Dendritic cell treated with granulocyte-macrophage colony-stimulating factor and Interleukin-4, amounts not matched to agents 40 ng/mL and 50 ng/mL, for 4 days (primary cell): ENCODE measurements around the gene MYH14.
"Not testable (repeated sequence)": the region's sequence is repeated elsewhere in the genome, so short reads cannot be mapped to it uniquely, and the experiment has no call there.

ENCODE experiments used
- H3K27ac Mint-ChIP-seq: one replicate; pipeline ENCODE4 v1.8.0; 2022; ENCODE audit warnings: mild to moderate bottlenecking, mixed read lengths
- H3K27me3 Mint-ChIP-seq: one replicate; pipeline ENCODE4 v1.8.0; 2022; ENCODE audit warnings: mild to moderate bottlenecking, mixed read lengths
- H3K36me3 Mint-ChIP-seq: one replicate; pipeline ENCODE4 v1.8.0; 2022; ENCODE audit warnings: low read depth, mixed read lengths
- H3K4me1 Mint-ChIP-seq: one replicate; pipeline ENCODE4 v1.8.0; 2022; ENCODE audit warnings: low read depth, mixed read lengths
- H3K4me3 Mint-ChIP-seq: one replicate; pipeline ENCODE4 v1.8.0; 2022; ENCODE audit warnings: mild to moderate bottlenecking, moderate library complexity, mixed read lengths
- H3K9me3 Mint-ChIP-seq: one replicate; pipeline ENCODE4 v1.8.0; 2022; ENCODE audit warnings: mixed read lengths
- intact Hi-C: fragments of 100-400 bp; cut with micrococcal nuclease; formaldehyde crosslinking; loops from one replicate; pipeline ENCODE4 v1.15.0; 2022

MYH14 gene

GRCh38 chr19:50324331-50324730 lies 120.9 kb downstream of the MYH14 start:
- Mint-ChIP-seq H3K4me1 (peaks cover 37% of the 10 kb centered on the region), H3K9me3 (no peaks in the 10 kb centered on the region), H3K27me3 (peaks cover 33% of the 10 kb centered on the region), H3K36me3 (peaks cover 62% of the 10 kb centered on the region), H3K27ac (no peak overlapping the region), H3K4me3 (no peak overlapping the region)
- intact Hi-C loops, result no loop called here

DNA sequence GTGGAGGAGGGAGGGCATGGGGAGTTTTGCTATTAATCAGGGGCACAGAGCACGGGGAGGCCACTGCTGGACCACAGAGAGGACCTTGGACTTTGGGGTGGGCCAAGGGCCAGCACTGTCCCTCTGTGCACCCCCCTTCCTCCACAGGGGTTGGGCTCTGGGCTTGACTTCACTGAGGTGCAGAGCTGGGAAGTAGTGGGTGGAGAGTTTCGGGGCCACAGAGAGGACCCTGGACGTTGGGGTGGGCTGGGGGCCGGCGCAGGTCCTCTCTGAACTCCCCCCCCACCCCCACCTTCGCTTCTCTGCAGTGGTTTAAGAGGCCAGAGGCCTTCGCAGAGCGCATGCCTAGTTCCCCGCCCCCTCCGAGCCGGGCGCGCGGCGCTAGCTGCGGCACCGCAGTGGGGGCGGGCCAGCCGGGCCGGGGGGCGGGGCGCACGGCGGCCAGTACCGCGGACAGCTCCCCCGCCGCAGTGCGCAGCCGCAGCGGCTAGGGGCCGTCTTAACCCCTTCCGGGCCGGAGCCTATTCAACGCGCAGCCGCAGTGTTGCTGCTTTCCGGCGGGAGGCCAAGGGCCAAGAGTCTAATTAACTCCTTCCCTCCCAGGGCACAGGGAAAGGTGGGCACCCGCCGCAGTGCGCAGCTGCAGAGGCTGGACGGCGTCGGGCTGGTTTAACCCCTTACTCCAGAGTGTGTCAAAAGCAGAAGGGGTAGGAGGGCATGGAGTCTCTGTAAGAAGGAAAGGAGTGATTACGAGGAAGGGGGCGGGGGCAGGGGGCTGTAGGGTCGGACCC lies 122.1 kb downstream of the MYH14 start:
- Mint-ChIP-seq H3K36me3 (peaks cover 50% of the 10 kb centered on the region), H3K27ac (no peak overlapping the region), H3K4me1 (peaks cover 49% of the 10 kb centered on the region), H3K27me3 (peaks cover 29% of the 10 kb centered on the region), H3K4me3 (peak overlapping the region; percentile 76), H3K9me3 (no peaks in the 10 kb centered on the region)
- intact Hi-C loops, result no loop called here

- Mint-ChIP-seq H3K9me3 (no peaks in the 10 kb centered on the region), H3K27me3 (peaks cover 29% of the 10 kb centered on the region), H3K36me3 (peaks cover 44% of the 10 kb centered on the region), H3K27ac (no peak overlapping the region), H3K4me1 (peaks cover 55% of the 10 kb centered on the region), H3K4me3 (peak overlapping the region; percentile 76)
- intact Hi-C loops, result no loop called here
Observed at GRCh38 chr19:50326101-50326664, 122.8 kb downstream of the MYH14 start.

GRCh38 chr19:50327013-50327412 lies 123.6 kb downstream of the MYH14 start:
- Mint-ChIP-seq H3K9me3 (no peaks in the 10 kb centered on the region), H3K4me1 (peaks cover 64% of the 10 kb centered on the region), H3K27ac (peak overlapping the region; percentile 48), H3K36me3 (peaks cover 37% of the 10 kb centered on the region), H3K27me3 (peaks cover 25% of the 10 kb centered on the region), H3K4me3 (peak overlapping the region; percentile 76)
- intact Hi-C loops, result no loop called here

DNA sequence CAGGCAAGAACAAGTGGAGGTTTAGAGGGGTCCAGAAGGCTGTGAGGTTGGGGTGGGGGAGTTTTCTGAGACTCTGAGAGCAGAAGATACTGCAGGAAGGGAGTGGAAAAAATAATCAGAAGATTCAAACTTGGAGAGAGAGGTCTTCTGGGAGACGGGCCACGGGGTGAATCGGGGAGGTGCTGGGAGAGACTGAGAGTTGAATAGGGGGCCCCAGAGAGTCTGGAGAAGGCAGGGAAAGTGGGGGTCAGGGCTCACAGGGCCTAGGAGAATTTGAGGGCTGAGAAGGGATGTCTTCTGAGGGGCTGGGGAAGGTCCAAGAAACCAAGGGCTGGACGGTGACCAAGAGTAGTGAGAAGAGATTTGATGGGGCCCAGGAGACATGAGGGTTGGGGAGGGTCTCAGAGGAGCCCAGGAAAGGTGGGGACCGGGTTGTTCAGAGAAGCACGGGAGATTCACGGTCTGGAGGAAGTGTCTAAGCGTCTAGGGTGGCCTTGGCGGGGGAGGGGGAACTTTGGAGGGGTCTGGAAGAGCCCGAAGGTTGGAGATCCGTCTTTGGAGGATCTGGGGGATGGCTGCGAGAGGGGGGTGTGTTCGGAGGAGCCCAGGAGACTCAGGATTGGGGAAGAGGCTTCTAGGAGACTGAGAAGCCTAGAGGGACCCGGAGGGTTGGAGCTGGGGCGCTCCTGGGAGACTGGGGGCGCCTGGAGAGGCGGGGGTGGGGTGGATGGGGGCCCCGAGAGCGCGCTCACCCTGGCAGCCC lies 124.2 kb downstream of the MYH14 start:
- Mint-ChIP-seq H3K4me3 (peak overlapping the region; percentile 76), H3K27ac (peak overlapping the region; percentile 48), H3K9me3 (no peaks in the 10 kb centered on the region), H3K36me3 (peaks cover 30% of the 10 kb centered on the region), H3K4me1 (peaks cover 70% of the 10 kb centered on the region), H3K27me3 (peaks cover 20% of the 10 kb centered on the region)
- intact Hi-C loops, result no loop called here

GRCh38 chr19:50328224-50328872 lies 124.9 kb downstream of the MYH14 start:
- H3K4me3 Mint-ChIP-seq, result peak overlapping the region; percentile 76
- peaks cover 23% of the 10 kb centered on the region for H3K36me3 Mint-ChIP-seq
- no peaks in the 10 kb centered on the region for H3K9me3 Mint-ChIP-seq
- H3K27ac Mint-ChIP-seq, result no peak overlapping the region
- peaks cover 76% of the 10 kb centered on the region for H3K4me1 Mint-ChIP-seq
- H3K27me3 Mint-ChIP-seq, result peaks cover 20% of the 10 kb centered on the region
- intact Hi-C loops, result no loop called here

DNA sequence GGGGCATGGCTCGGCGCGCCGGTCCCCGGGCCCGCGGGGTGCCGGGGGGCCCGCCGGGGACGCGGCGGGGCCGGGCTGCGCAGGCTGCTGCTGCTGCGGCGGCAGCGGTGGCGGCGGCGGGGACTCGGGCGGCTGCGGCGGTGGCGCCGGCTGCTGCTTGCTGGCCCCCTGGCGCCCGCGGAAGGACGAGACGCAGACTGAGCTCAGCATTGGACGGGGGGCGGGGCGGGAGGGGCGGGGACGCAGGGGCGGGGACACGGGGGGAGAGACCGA lies 125.4 kb downstream of the MYH14 start:
- Mint-ChIP-seq H3K36me3 (peaks cover 22% of the 10 kb centered on the region), H3K4me1 (peaks cover 81% of the 10 kb centered on the region), H3K27me3 (peaks cover 20% of the 10 kb centered on the region), H3K27ac (no peak overlapping the region), H3K9me3 (no peaks in the 10 kb centered on the region), H3K4me3 (no peak overlapping the region)
- intact Hi-C loops, result loop anchor here (1.0 kb wide), 1 partner anchor 147 kb away; the partner anchor contains the start of genes EMC10 and GARIN5A

DNA sequence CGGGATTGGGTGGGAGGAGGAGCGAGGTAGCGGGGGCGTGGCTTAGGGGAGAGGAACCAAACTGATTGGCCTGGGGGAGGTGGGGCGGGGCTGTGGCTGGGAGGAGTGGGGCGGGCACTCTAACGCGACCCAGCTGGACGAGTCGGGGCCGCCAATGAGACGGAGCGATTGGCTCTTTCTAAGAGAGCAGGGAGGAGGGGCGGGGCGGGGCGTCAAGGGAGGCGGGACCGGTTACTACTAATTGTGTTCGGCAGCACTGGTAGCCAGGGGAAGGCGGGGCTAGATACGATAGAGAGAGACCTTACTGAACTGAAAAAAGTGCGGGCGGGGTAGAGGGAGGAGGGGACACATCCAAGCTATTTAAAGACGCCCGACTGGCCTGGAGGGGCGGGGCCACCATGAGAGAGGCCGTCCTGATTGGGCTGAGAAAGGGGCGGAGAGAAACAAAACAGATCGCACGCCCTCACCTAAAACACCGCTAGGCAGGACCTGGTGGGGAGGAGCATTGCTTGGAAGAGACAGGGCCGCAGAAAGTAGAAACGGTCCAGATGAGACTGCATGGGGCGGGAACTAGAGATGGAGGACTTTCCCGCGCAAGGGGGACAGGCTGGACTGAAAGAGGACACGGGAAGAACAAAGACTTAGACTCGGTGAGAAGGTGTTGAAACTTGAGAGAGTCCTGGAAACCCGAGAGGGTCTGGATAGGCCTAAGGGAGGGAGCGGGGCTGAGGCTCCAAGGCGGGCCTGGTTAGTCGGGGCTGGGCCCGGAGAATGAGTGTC lies 125.9 kb downstream of the MYH14 start, which contains the start of gene KCNC3:
Gene KCNC3, minus strand, starts transcription at position 232 of the 780 bp plus-strand sequence. CDS start 295 bp downstream, outside the sequence.
- Mint-ChIP-seq H3K27me3 (peaks cover 20% of the 10 kb centered on the region), H3K36me3 (peaks cover 22% of the 10 kb centered on the region), H3K4me3 (peak within 1 kb of the TSS; percentile 81), H3K27ac (peak within 1 kb of the TSS; percentile 84), H3K4me1 (peaks cover 85% of the 10 kb centered on the region), H3K9me3 (no peaks in the 10 kb centered on the region)
- intact Hi-C loops, result loop anchor here (1.0 kb wide), 1 partner anchor 147 kb away; the partner anchor contains the start of genes EMC10 and GARIN5A

DNA sequence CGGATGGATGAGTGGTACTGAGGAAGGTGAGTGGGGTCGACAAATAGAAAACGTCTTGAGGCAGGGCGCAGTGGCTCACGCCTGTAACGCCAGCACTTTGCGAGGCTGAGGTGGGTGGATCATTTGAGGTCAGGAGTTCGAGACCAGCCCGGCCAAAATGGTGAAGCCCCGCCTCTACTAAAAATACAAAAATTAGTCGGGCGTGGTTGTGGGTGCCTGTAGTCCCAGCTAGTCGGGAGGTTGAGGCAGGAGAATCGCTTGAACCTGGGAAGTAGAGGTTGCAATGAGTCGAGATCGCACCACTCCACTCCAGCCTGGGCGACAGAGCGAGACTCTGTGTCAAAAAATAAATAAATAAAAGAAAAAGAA lies 126.5 kb downstream of the MYH14 start:
- Mint-ChIP-seq H3K27me3 (peaks cover 16% of the 10 kb centered on the region), H3K4me3 (peak overlapping the region; percentile 81), H3K27ac (peak overlapping the region; percentile 84), H3K4me1 (peaks cover 85% of the 10 kb centered on the region), H3K36me3 (peaks cover 22% of the 10 kb centered on the region)
- not testable (repeated sequence) for H3K9me3 Mint-ChIP-seq
- intact Hi-C loops, result loop anchor here (1.0 kb wide), 1 partner anchor 146 kb away; the partner anchor contains the start of genes EMC10 and GARIN5A

GRCh38 chr19:50330365-50331078 lies 127.1 kb downstream of the MYH14 start:
- H3K36me3 Mint-ChIP-seq, result peaks cover 27% of the 10 kb centered on the region
- intact Hi-C loops, result no loop called here
- H3K27ac Mint-ChIP-seq, result peak overlapping the region; percentile 84
- H3K27me3 Mint-ChIP-seq, result peaks cover 15% of the 10 kb centered on the region
- H3K4me1 Mint-ChIP-seq, result peaks cover 87% of the 10 kb centered on the region
- H3K9me3 Mint-ChIP-seq, result no peaks in the 10 kb centered on the region
- H3K4me3 Mint-ChIP-seq, result peak overlapping the region; percentile 81

DNA sequence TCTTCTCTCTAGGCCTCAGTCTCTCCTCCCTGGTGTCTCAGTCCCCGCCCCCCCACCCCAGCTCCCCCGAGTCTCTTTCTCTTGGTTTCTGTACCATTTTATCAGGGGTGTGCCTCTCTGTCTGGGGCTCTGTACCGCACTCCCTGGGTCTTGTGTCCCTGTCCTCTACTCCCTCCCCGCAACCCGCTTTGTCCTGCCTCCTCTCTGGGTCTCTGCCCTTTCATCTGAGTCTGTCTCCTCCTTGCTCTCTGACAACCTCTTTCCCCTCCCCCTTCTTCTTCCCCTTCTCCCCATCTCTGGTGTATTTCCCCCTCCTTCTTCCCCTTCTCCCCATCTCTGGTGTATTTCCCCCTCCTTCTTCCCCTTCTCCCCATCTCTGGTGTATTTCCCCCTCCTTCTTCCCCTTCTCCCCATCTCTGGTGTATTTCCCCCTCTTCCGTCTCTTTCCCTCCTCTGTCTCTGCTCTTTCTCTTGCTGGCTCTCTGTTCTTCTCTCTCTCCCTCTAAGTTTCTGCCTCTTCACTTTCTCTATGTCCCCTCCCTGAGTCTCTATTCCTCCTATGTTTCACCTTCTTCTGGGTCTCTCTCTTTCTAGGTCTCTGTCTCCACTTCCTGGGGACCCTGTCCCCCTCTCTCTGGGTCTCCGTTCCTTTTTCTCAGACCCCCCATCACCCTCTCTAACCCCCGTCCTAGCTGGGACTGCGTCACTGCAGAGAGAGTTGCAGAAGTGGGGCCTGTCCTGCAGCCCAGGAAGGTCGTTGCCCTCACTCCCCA lies 128.0 kb downstream of the MYH14 start:
- Mint-ChIP-seq H3K4me3 (peak overlapping the region; percentile 81), H3K27me3 (peaks cover 15% of the 10 kb centered on the region), H3K4me1 (peaks cover 86% of the 10 kb centered on the region), H3K27ac (peak overlapping the region; percentile 84), H3K9me3 (no peaks in the 10 kb centered on the region), H3K36me3 (peaks cover 36% of the 10 kb centered on the region)
- intact Hi-C loops, result no loop called here

GRCh38 chr19:50331994-50332243 lies 128.5 kb downstream of the MYH14 start:
- Mint-ChIP-seq H3K4me3 (peak overlapping the region; percentile 81), H3K9me3 (no peaks in the 10 kb centered on the region), H3K4me1 (peaks cover 86% of the 10 kb centered on the region), H3K27me3 (peaks cover 10% of the 10 kb centered on the region), H3K27ac (peak overlapping the region; percentile 84), H3K36me3 (peaks cover 41% of the 10 kb centered on the region)
- intact Hi-C loops, result no loop called here
